ENCODE measurements around the gene ELAVL2. TPM values are rescaled to one million over a fixed set of nuclear protein-coding genes. Genes with fewer than 3 reads are reported as not detected.

Gene ELAVL2
- total and polyA plus RNA-seq, 2 donors (not counting 3 experiments of a cell fraction or from before 2014, with no cell fraction given): 0.06 to 0.20 TPM

DNA sequence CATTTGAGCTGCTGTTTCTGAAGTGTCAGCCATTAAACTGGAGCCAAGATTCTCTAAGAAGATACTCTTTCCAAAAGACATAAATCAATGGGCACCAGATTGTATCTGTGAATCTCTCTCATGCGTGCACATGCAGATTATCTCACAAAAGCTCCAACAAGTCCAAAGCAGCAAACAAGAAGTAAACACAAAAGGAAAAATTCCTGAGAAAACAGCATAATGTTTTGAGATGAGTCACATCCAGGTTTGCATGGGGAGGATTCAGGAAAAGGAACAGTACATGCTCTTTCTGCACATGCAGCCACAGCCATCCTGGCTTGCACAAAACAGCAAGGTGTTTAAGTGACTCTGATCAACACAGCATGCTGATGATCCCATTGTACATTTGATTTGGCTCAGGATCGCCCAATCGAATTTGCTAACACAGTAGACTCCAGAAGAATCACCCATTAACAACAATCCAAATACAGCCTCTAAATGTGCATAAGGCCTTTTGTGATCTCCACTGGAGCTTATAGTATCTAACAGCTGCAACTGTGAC is 143.1 kb downstream of the ELAVL2 start:
- dilution Hi-C loops (cut with MboI; ENCODE audit: extremely low pct_ligation_motif_present, low sequenced_read_pairs): no loop called here
- Histone ChIP-seq H3K79me2 (ENCODE audit: control insufficient read depth, insufficient read depth, low read length) (no peaks in the 10 kb centered on the region), H3K36me3 (ENCODE audit: control insufficient read depth in 2 of 2, extremely low read depth in 1 of 2, insufficient read depth in 2 of 2, low read length in 2 of 2) (no peaks in the 10 kb centered on the region), H4K20me1 (replicated peaks; ENCODE audit: control insufficient read depth, extremely low read depth, insufficient read depth, low read length) (no peaks in the 10 kb centered on the region), H3K27ac (ENCODE audit: insufficient read depth, low read depth, low read length) (peak overlapping the region; percentile 70), H3K4me1 (ENCODE audit: control insufficient read depth, extremely low read depth, insufficient read depth, low read length) (peaks cover 21% of the 10 kb centered on the region), H2AFZ (ENCODE audit: low read depth, low read length) (peak overlapping the region; percentile 74), H3K9me1 (replicated peaks; ENCODE audit: control insufficient read depth, extremely low read depth, insufficient read depth, low read length) (no peaks in the 10 kb centered on the region), H3K4me2 (ENCODE audit: insufficient read depth, low read length) (peak overlapping the region; percentile 62), H3K27me3 (ENCODE audit: control insufficient read depth in 2 of 2, insufficient read depth in 2 of 2, low read length in 2 of 2) (no peaks in the 10 kb centered on the region), H3K9ac (replicated peaks; ENCODE audit: extremely low read depth, insufficient read depth, low read length) (peak overlapping the region; percentile 25), H3K4me3 (replicated peaks in 1 of 3; ENCODE audit: insufficient read depth in 1 of 3, low read depth in 1 of 3, low read length in 3 of 3) (peak overlapping the region in 1 of 3 experiments; percentile 16), H3K9me3 (replicated peaks; ENCODE audit: control insufficient read depth, insufficient read depth, low read length) (no peaks in the 10 kb centered on the region)
- no peak for TF ChIP-seq POLR2A (IDR thresholded peaks at IDR 0.05; ENCODE audit: low read depth, low read length)
- no peak for TF ChIP-seq MYC (IDR thresholded peaks at IDR 0.05; ENCODE audit: low read depth, low read length)
- TF ChIP-seq EZH2 (IDR thresholded peaks at IDR 0.05; ENCODE audit: borderline replicate concordance, low read depth, low read length, severe bottlenecking): no peak
- peak; percentile 74 for TF ChIP-seq JUN (IDR thresholded peaks at IDR 0.05; ENCODE audit: borderline replicate concordance, insufficient read depth, insufficient read length, low read depth)
- no peak for TF ChIP-seq POLR2AphosphoS5 (IDR thresholded peaks at IDR 0.05; ENCODE audit: insufficient read depth, low read depth, low read length)
- peak; percentile 50 for TF ChIP-seq FOS (IDR thresholded peaks at IDR 0.05; ENCODE audit: borderline replicate concordance, insufficient read depth, low read length)
- TF ChIP-seq, protein P1, sequence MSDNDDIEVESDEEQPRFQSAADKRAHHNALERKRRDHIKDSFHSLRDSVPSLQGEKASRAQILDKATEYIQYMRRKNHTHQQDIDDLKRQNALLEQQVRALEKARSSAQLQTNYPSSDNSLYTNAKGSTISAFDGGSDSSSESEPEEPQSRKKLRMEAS (IDR thresholded peaks at IDR 0.05; ENCODE audit: insufficient read depth, insufficient read length): no peak
- TF ChIP-seq, protein P2, sequence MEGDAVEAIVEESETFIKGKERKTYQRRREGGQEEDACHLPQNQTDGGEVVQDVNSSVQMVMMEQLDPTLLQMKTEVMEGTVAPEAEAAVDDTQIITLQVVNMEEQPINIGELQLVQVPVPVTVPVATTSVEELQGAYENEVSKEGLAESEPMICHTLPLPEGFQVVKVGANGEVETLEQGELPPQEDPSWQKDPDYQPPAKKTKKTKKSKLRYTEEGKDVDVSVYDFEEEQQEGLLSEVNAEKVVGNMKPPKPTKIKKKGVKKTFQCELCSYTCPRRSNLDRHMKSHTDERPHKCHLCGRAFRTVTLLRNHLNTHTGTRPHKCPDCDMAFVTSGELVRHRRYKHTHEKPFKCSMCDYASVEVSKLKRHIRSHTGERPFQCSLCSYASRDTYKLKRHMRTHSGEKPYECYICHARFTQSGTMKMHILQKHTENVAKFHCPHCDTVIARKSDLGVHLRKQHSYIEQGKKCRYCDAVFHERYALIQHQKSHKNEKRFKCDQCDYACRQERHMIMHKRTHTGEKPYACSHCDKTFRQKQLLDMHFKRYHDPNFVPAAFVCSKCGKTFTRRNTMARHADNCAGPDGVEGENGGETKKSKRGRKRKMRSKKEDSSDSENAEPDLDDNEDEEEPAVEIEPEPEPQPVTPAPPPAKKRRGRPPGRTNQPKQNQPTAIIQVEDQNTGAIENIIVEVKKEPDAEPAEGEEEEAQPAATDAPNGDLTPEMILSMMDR (IDR thresholded peaks at IDR 0.05; ENCODE audit: extremely low read depth in 1 of 2, insufficient read depth in 1 of 2, low read depth in 1 of 2, low read length in 2 of 2): no peak
- TF ChIP-seq GATA2 (IDR thresholded peaks at IDR 0.05; ENCODE audit: insufficient read depth, insufficient read length, low read depth, low read length): no peak
- DNase-seq (ENCODE audit: low read depth, low spot score) (peak; percentile 68), FAIRE-seq (peak; percentile 98)
- no TSS peak for BruUV-seq (replicated peaks)
- POLR2A ChIA-PET: no interaction called here
- intact Hi-C loops (cut with micrococcal nuclease): loop anchor here (1.0 to 10.0 kb wide), 3 partner anchors 61 to 188 kb away; partner anchors contain the start of gene ELAVL2
- CTCF ChIA-PET: interaction anchor here (1.6 kb wide), 1 partner anchor 17 kb away, joined by 4 read pairs; no protein-coding TSS in a partner anchor

Data from endothelial cell of umbilical vein (primary cell).